SU-DHL-6 (cell line): Measurements from ENCODE around the gene MORN2.
A peak's percentile ranks its signal among the peaks of the same experiment; 100 is the strongest.
"Not testable (repeated sequence)": the region's sequence is repeated elsewhere in the genome, so short reads cannot be mapped to it uniquely, and the experiment has no call there.

Experiments
- H2AFZ ChIP-seq: fragments of 200-600 bp; sonication (generic); 2 replicates; pipeline ENCODE4 v1.6.1; 2014; ENCODE audit warnings: low read depth, mild to moderate bottlenecking, moderate library complexity, mixed read lengths, antibody characterized with exemption, low read length; ENCODE audit not compliant: severe bottlenecking
- H3F3A ChIP-seq: fragments of 200-600 bp; shearing (Covaris generic); 2 replicates; pipeline ENCODE4 v1.6.0; 2016; ENCODE audit warnings: antibody characterized with exemption, mild to moderate bottlenecking; ENCODE audit not compliant: insufficient read depth
- H3K27ac ChIP-seq: fragments of 200-600 bp; sonication (generic); 2 replicates; pipeline ENCODE4 v1.5.1; 2016; ENCODE audit warnings: low read depth, mild to moderate bottlenecking, low read length, moderate library complexity, mixed read lengths
- H3K27me3 ChIP-seq: fragments of 200-600 bp; sonication (generic), shearing (Covaris generic); 2 replicates; pipeline ENCODE4 v1.6.0; 2014; ENCODE audit warnings: mild to moderate bottlenecking, low read length
- H3K36me3 ChIP-seq: fragments of 200-600 bp; sonication (generic); 2 replicates; pipeline ENCODE4 v1.6.1; 2014; ENCODE audit warnings: mild to moderate bottlenecking, low read length, mixed read lengths
- H3K4me2 ChIP-seq: fragments of 300-600, 200-600 bp; shearing (Covaris generic), sonication (generic); 2 replicates; pipeline ENCODE4 v1.6.0; 2014; ENCODE audit warnings: low read length, low read depth, mild to moderate bottlenecking; ENCODE audit not compliant: poor library complexity, severe bottlenecking
- H3K4me3 ChIP-seq: fragments of 200-600 bp; sonication (generic); 2 replicates; pipeline ENCODE4 v1.5.1; 2014; ENCODE audit warnings: antibody characterized with exemption, low read length, mild to moderate bottlenecking, mixed read lengths; ENCODE audit not compliant: insufficient read depth, poor library complexity, severe bottlenecking
- H3K79me2 ChIP-seq: fragments of 200-600 bp; sonication (generic); 2 replicates; pipeline ENCODE4 v1.6.1; 2014; ENCODE audit warnings: mild to moderate bottlenecking, low read length, moderate library complexity; ENCODE audit not compliant: insufficient read depth
- H3K9ac ChIP-seq: fragments of 200-600 bp; sonication (generic); 2 replicates; pipeline ENCODE4 v1.7.0; 2014; ENCODE audit warnings: mild to moderate bottlenecking, low read length
- H3K9me2 ChIP-seq: fragments of 200-600 bp; sonication (generic); replicated peaks from 2 replicates; pipeline ENCODE4 v1.6.1; 2014; ENCODE audit warnings: low read length; ENCODE audit not compliant: insufficient read depth
- H3K9me3 ChIP-seq: fragments of 200-600 bp; sonication (generic); 2 replicates; pipeline ENCODE4 v1.6.1; 2014; ENCODE audit warnings: low read length, mixed read lengths; ENCODE audit not compliant: insufficient read depth
- H4K20me1 ChIP-seq: fragments of 200-600 bp; sonication (generic); 2 replicates; pipeline ENCODE4 v1.6.1; 2014; ENCODE audit warnings: low read depth, mild to moderate bottlenecking, antibody characterized with exemption, low read length, moderate library complexity, mixed read lengths
- CTCF ChIP-seq: fragments of 200-600 bp; sonication (generic); IDR thresholded peaks from one replicate; pipeline ENCODE4 v1.5.1; 2017; ENCODE audit warnings: antibody characterized with exemption, mild to moderate bottlenecking, low read length, moderate library complexity; ENCODE audit not compliant: insufficient read depth, poor library complexity, severe bottlenecking
- EZH2phosphoT487 ChIP-seq: fragments of 200-600 bp; sonication (generic), shearing (Covaris generic); conservative IDR thresholded peaks from 2 replicates; pipeline ENCODE4 v1.6.1; 2018; ENCODE audit warnings: mild to moderate bottlenecking, antibody characterized with exemption, low read length, moderate library complexity, mixed read lengths

MORN2 gene

GRCh38 chr2:38875576-38876367, at the start of gene MORN2, which contains the start of gene DHX57:
Gene MORN2, plus strand, starts transcription at chr2:38875976.
Gene DHX57, minus strand, starts transcription at chr2:38875934. Its CDS starts 7,529 bp downstream, at chr2:38868405.
- Histone ChIP-seq H3K9ac (peak within 1 kb of the TSS; percentile 72), H3K27ac (no peak within 1 kb of the TSS), H3K79me2 (peaks cover 10% of the 10 kb centered on the region)

GRCh38 chr2:38827539-38828145, 48.1 kb upstream of the MORN2 start:
- H3K36me3 ChIP-seq = not testable (repeated sequence)

More at GRCh38 chr2:38875576-38876367, at the start of gene MORN2, which contains the start of gene DHX57:
- no peaks in the 10 kb centered on the region for H3K9me2 ChIP-seq
- no peaks in the 10 kb centered on the region for H3F3A ChIP-seq
- H3K27me3 ChIP-seq = no peaks in the 10 kb centered on the region
- peak within 1 kb of the TSS; percentile 86 for H3K4me3 ChIP-seq
- H3K4me2 ChIP-seq = peak within 1 kb of the TSS; percentile 81
- TF ChIP-seq EZH2phosphoT487 (no peak), CTCF (no peak)
- no peaks in the 10 kb centered on the region for H3K36me3 ChIP-seq
- peak within 1 kb of the TSS; percentile 99 for H2AFZ ChIP-seq
- H4K20me1 ChIP-seq = no peaks in the 10 kb centered on the region
- H3K9me3 ChIP-seq = no peaks in the 10 kb centered on the region

GRCh38 chr2:38828460-38828859, 47.3 kb upstream of the MORN2 start:
- Histone ChIP-seq H2AFZ (no peak overlapping the region), H3K27me3 (no peaks in the 10 kb centered on the region), H3K9ac (no peak overlapping the region), H3K79me2 (no peaks in the 10 kb centered on the region), H3K4me2 (no peak overlapping the region), H3F3A (no peaks in the 10 kb centered on the region), H4K20me1 (no peaks in the 10 kb centered on the region), H3K36me3 (peaks cover 4% of the 10 kb centered on the region; the same call in 1 of the 2 replicates), H3K9me3 (no peaks in the 10 kb centered on the region), H3K27ac (no peak overlapping the region), H3K4me3 (no peak overlapping the region), H3K9me2 (no peaks in the 10 kb centered on the region)
- TF ChIP-seq EZH2phosphoT487 (no peak), CTCF (no peak)

More at GRCh38 chr2:38827539-38828145, 48.1 kb upstream of the MORN2 start:
- H3K79me2 ChIP-seq, H3K27me3 ChIP-seq, H3K9me3 ChIP-seq, H4K20me1 ChIP-seq, H3F3A ChIP-seq, H2AFZ ChIP-seq, H3K4me3 ChIP-seq, H3K27ac ChIP-seq, H3K9me2 ChIP-seq, H3K4me2 ChIP-seq, H3K9ac ChIP-seq: not testable (repeated sequence)

GRCh38 chr2:38829971-38830370, 45.8 kb upstream of the MORN2 start:
- Histone ChIP-seq H4K20me1 (no peaks in the 10 kb centered on the region), H3K9ac (no peak overlapping the region), H3K9me3 (no peaks in the 10 kb centered on the region), H3K79me2 (no peaks in the 10 kb centered on the region), H3K9me2 (no peaks in the 10 kb centered on the region), H2AFZ (no peak overlapping the region), H3K36me3 (no peaks in the 10 kb centered on the region; the same call in 1 of the 2 replicates), H3K27ac (no peak overlapping the region), H3F3A (no peaks in the 10 kb centered on the region), H3K4me2 (no peak overlapping the region), H3K4me3 (no peak overlapping the region), H3K27me3 (no peaks in the 10 kb centered on the region)
- TF ChIP-seq EZH2phosphoT487 = no peak
- TF ChIP-seq CTCF = no peak
